HEK293 (cell line): ENCODE data around the gene CPXM1.
"Not testable (repeated sequence)": the region's sequence is repeated elsewhere in the genome, so short reads cannot be mapped to it uniquely, and the experiment has no call there.

ENCODE experiments used
- CTCF ChIA-PET: fragments of 350-600 bp; formaldehyde crosslinking; extraction: SDS; loops from one replicate; lab custom pipeline; 2021; ENCODE audit warnings: antibody characterized with exemption; lab: Yijun Ruan, JAX
- POLR2A ChIA-PET: fragments of 300-600 bp; formaldehyde crosslinking; extraction: SDS; loops from one replicate; lab custom pipeline; 2020; ENCODE audit warnings: antibody characterized with exemption, inconsistent platforms; lab: Yijun Ruan, JAX
- H3K27ac ChIP-seq: fragments of 200-500 bp; sonication (Bioruptor generic); 2 replicates; pipeline ENCODE4 v1.5.1; 2014; ENCODE audit warnings: low read depth, low read length, control low read depth, inconsistent platforms; ENCODE audit errors: extremely low read depth
- H3K36me3 ChIP-seq, 2 experiments: fragments of 200-500 bp in 1 of 2; sonication (Bioruptor generic) in 1 of 2; 1 replicate in 1 of 2; 2 replicates in 1 of 2; pipeline ENCODE4 v1.5.1; 2014 to 2017; ENCODE audit warnings: inconsistent platforms in 2 of 2, low read length in 2 of 2; ENCODE audit not compliant: control insufficient read depth in 2 of 2, insufficient read depth in 1 of 2
- H3K4me1 ChIP-seq: fragments of 200-500 bp; sonication (Bioruptor generic); 2 replicates; pipeline ENCODE4 v1.5.1; 2014; ENCODE audit warnings: mild to moderate bottlenecking, low read length, inconsistent platforms; ENCODE audit not compliant: control insufficient read depth, insufficient read depth
- H3K4me3 ChIP-seq: 2 replicates; pipeline ENCODE4 v1.5.1; 2011; ENCODE audit warnings: low read depth, mild to moderate bottlenecking, control low read depth, low read length, moderate library complexity
- H3K9me3 ChIP-seq: fragments of 200-500 bp; sonication (Bioruptor generic); 2 replicates; pipeline ENCODE4 v1.5.1; 2014; ENCODE audit warnings: low read depth, low read length, inconsistent platforms; ENCODE audit not compliant: control insufficient read depth, insufficient read depth
- HOXD13 ChIP-seq: sonication (generic); formaldehyde crosslinking; IDR thresholded peaks from 2 replicates; pipeline ENCODE4 v1.8.0; 2022; ENCODE audit warnings: missing genetic modification reagents, borderline replicate concordance
- KLF8 ChIP-seq: fragments of 450-650 bp; formaldehyde crosslinking; IDR thresholded peaks from 2 replicates; pipeline ENCODE4 v1.5.1; 2016; ENCODE audit warnings: missing biosample characterization, missing genetic modification characterization
- YY1 ChIP-seq: fragments of 450-650 bp; formaldehyde crosslinking; IDR thresholded peaks from 2 replicates; pipeline ENCODE4 v1.5.1; 2018; ENCODE audit warnings: missing biosample characterization, missing genetic modification characterization
- ZBTB21 ChIP-seq: fragments of 450-650 bp; formaldehyde crosslinking; IDR thresholded peaks from 2 replicates; pipeline ENCODE4 v1.5.1; 2017; ENCODE audit warnings: missing biosample characterization, missing genetic modification characterization
- ZBTB26 ChIP-seq: fragments of 450-650 bp; formaldehyde crosslinking; optimal IDR thresholded peaks from 2 replicates; pipeline ENCODE3; 2016; ENCODE audit warnings: missing biosample characterization, mild to moderate bottlenecking, missing genetic modification characterization
- ZEB2 ChIP-seq: fragments of 450-650 bp; formaldehyde crosslinking; IDR thresholded peaks from 2 replicates; pipeline ENCODE4 v1.5.1; 2016; ENCODE audit warnings: missing biosample characterization, missing genetic modification characterization
- ZIC2 ChIP-seq: fragments of 450-650 bp; formaldehyde crosslinking; IDR thresholded peaks from 2 replicates; pipeline ENCODE4 v1.5.1; 2016; ENCODE audit warnings: missing biosample characterization, missing genetic modification characterization
- ZNF132 ChIP-seq: fragments of 450-650 bp; formaldehyde crosslinking; IDR thresholded peaks from 2 replicates; pipeline ENCODE4 v1.5.1; 2017; ENCODE audit warnings: missing biosample characterization, missing genetic modification characterization, borderline replicate concordance
- ZNF138 ChIP-seq: fragments of 450-650 bp; formaldehyde crosslinking; IDR thresholded peaks from 2 replicates; pipeline ENCODE4 v1.5.1; 2016; ENCODE audit warnings: missing biosample characterization, missing genetic modification characterization, borderline replicate concordance
- ZNF292 ChIP-seq: fragments of 450-650 bp; formaldehyde crosslinking; IDR thresholded peaks from 2 replicates; pipeline ENCODE4 v1.5.1; 2016; ENCODE audit warnings: low read depth, missing biosample characterization, missing genetic modification characterization, borderline replicate concordance
- ZNF398 ChIP-seq: fragments of 450-650 bp; formaldehyde crosslinking; IDR thresholded peaks from 2 replicates; pipeline ENCODE4 v1.5.1; 2017; ENCODE audit warnings: missing biosample characterization, missing genetic modification characterization
- ZNF549 ChIP-seq: fragments of 450-650 bp; IDR thresholded peaks from 2 replicates; pipeline ENCODE4 v1.5.1; 2018; ENCODE audit warnings: missing biosample characterization, missing genetic modification characterization, mild to moderate bottlenecking, inconsistent platforms, moderate library complexity
- ZNF558 ChIP-seq: fragments of 450-650 bp; formaldehyde crosslinking; IDR thresholded peaks from 2 replicates; pipeline ENCODE4 v1.5.1; 2016; ENCODE audit warnings: missing biosample characterization, missing genetic modification characterization
- ZNF580 ChIP-seq: fragments of 450-650 bp; formaldehyde crosslinking; IDR thresholded peaks from 2 replicates; pipeline ENCODE4 v1.5.1; 2016; ENCODE audit warnings: missing biosample characterization, missing genetic modification characterization
- ZNF664 ChIP-seq: fragments of 450-650 bp; formaldehyde crosslinking; IDR thresholded peaks from 2 replicates; pipeline ENCODE4 v1.5.1; 2016; ENCODE audit warnings: missing biosample characterization, missing genetic modification characterization
- ZNF768 ChIP-seq: fragments of 450-650 bp; formaldehyde crosslinking; IDR thresholded peaks from 2 replicates; pipeline ENCODE4 v1.5.1; 2018; ENCODE audit warnings: missing biosample characterization, mild to moderate bottlenecking, missing genetic modification characterization

CPXM1 gene

GRCh38 chr20:2775139-2775538, 25.3 kb downstream of the CPXM1 start:
- Histone ChIP-seq H3K36me3 (no peaks in the 10 kb centered on the region), H3K4me3 (no peak overlapping the region), H3K9me3 (no peaks in the 10 kb centered on the region), H3K27ac (no peak overlapping the region), H3K4me1 (no peaks in the 10 kb centered on the region)
- ChIA-PET POLR2A (no interaction called here), CTCF (interaction anchor here (0.7 to 1.3 kb wide), 4 partner anchors 19 to 264 kb away, joined by 3 to 5 read pairs (median 4); no protein-coding TSS in a partner anchor)
- no peak for TF ChIP-seq ZNF549 (tag by site-specific recombination)
- no peak for TF ChIP-seq ZNF292 (tag by site-specific recombination)
- TF ChIP-seq ZBTB26 (tag by site-specific recombination): no peak
- no peak for TF ChIP-seq YY1 (tag by site-specific recombination)

GRCh38 chr20:2773812-2774211, 26.6 kb downstream of the CPXM1 start:
- CTCF ChIA-PET: interaction anchor here (1.1 to 1.2 kb wide), 2 partner anchors 19 to 21 kb away, joined by 3 to 6 read pairs; no protein-coding TSS in a partner anchor
- no peak for TF ChIP-seq HOXD13 (CRISPR knock-in tag)
- no peak for TF ChIP-seq ZNF132
- no peak for TF ChIP-seq ZNF398 (tag by site-specific recombination)
- no peak for TF ChIP-seq ZNF580 (tag by site-specific recombination)
- TF ChIP-seq ZNF138 (tag by site-specific recombination): no peak
- TF ChIP-seq ZNF558 (tag by site-specific recombination): no peak
- TF ChIP-seq ZBTB21: no peak
- no peak for TF ChIP-seq ZEB2 (tag by site-specific recombination)
- TF ChIP-seq KLF8: no peak
- TF ChIP-seq ZNF664: no peak
- no peak for TF ChIP-seq YY1 (tag by site-specific recombination)
- H3K4me1 ChIP-seq: no peaks in the 10 kb centered on the region
- no peak overlapping the region for H3K27ac ChIP-seq
- no peak overlapping the region for H3K4me3 ChIP-seq
- H3K36me3 ChIP-seq: no peaks in the 10 kb centered on the region
- H3K9me3 ChIP-seq: no peaks in the 10 kb centered on the region
- POLR2A ChIA-PET: interaction anchor here (0.6 kb wide), 1 partner anchor 16 kb away, joined by 8 read pairs; no protein-coding TSS in a partner anchor

GRCh38 chr20:2771631-2772080, 28.8 kb downstream of the CPXM1 start:
- POLR2A ChIA-PET: no interaction called here

GRCh38 chr20:2770091-2770490, 30.3 kb downstream of the CPXM1 start:
- H3K9me3 ChIP-seq, H3K27ac ChIP-seq, H3K36me3 ChIP-seq, POLR2A ChIA-PET, H3K4me1 ChIP-seq, H3K4me3 ChIP-seq: not testable (repeated sequence)
- CTCF ChIA-PET: interaction anchor here (0.6 to 0.9 kb wide), 2 partner anchors 14 to 30 kb away, joined by 3 read pairs; partner anchors contain the start of gene CPXM1

More at GRCh38 chr20:2771631-2772080, 28.8 kb downstream of the CPXM1 start:
- CTCF ChIA-PET: no interaction called here
- H3K27ac ChIP-seq: no peak overlapping the region
- no peak for TF ChIP-seq ZNF768 (tag by site-specific recombination)
- TF ChIP-seq ZIC2 (tag by site-specific recombination): peak; percentile 99
- H3K4me1 ChIP-seq: no peaks in the 10 kb centered on the region
- H3K9me3 ChIP-seq: no peaks in the 10 kb centered on the region
- no peaks in the 10 kb centered on the region for H3K36me3 ChIP-seq
- no peak overlapping the region for H3K4me3 ChIP-seq
